CD4-positive, CD25-positive, alpha-beta regulatory T cell (primary cell): ENCODE results near the gene MYL12A. TPM values are rescaled to one million over a fixed set of nuclear protein-coding genes. Genes with fewer than 3 reads are reported as not detected.

Source experiments
- ATAC-seq, 2 donors: fragments of 150-1000 bp; cut with Tn5 transposase; one replicate each; pipeline ENCODE4 v1.10.0; 2021; ENCODE audit warnings: low read depth in 2 of 2, moderate number of reproducible peaks in 2 of 2, moderate library complexity in 1 of 2
- DNase-seq, 3 donors: peaks; one replicate each; pipeline versions ENCODE4 v3.0.0 to v3.0.0-alpha.2; 2012 to 2022; ENCODE audit warnings: mixed read lengths in 1 of 3
- H3K27ac ChIP-seq: one replicate; pipeline ENCODE4 v1.7.0; 2013; ENCODE audit warnings: mild to moderate bottlenecking, low read length; ENCODE audit not compliant: insufficient read depth, poor library complexity, severe bottlenecking
- H3K27me3 ChIP-seq: one replicate; pipeline ENCODE4 v1.7.0; 2013; ENCODE audit warnings: low read length; ENCODE audit not compliant: control insufficient read depth, insufficient read depth
- H3K36me3 ChIP-seq: one replicate; pipeline ENCODE4 v1.7.0; 2013; ENCODE audit warnings: mild to moderate bottlenecking, low read length, moderate library complexity; ENCODE audit not compliant: control insufficient read depth, insufficient read depth
- H3K4me1 ChIP-seq: 2 replicates; pipeline ENCODE4 v1.7.0; 2013; ENCODE audit warnings: mild to moderate bottlenecking, low read length; ENCODE audit not compliant: insufficient read depth, control insufficient read depth, poor library complexity, severe bottlenecking
- H3K4me3 ChIP-seq: one replicate; pipeline ENCODE4 v1.7.0; 2013; ENCODE audit warnings: low read depth, mild to moderate bottlenecking, low read length, moderate library complexity
- H3K9me3 ChIP-seq, 2 experiments: 1 replicate in 1 of 2; 2 replicates in 1 of 2; pipeline ENCODE4 v1.7.0; 2013; ENCODE audit warnings: low read length in 2 of 2, mild to moderate bottlenecking in 1 of 2, moderate library complexity in 1 of 2; ENCODE audit not compliant: control insufficient read depth in 2 of 2
- H3K27ac Mint-ChIP-seq, 3 donors: one replicate each; pipeline ENCODE4 v1.8.0; 2020 to 2022; ENCODE audit warnings: mild to moderate bottlenecking in 3 of 3, mixed read lengths in 3 of 3, moderate library complexity in 2 of 3
- H3K27me3 Mint-ChIP-seq: one replicate; pipeline ENCODE4 v1.8.0; 2022; ENCODE audit warnings: mild to moderate bottlenecking, mixed read lengths
- H3K36me3 Mint-ChIP-seq: one replicate; pipeline ENCODE4 v1.8.0; 2020; ENCODE audit warnings: mixed read lengths
- H3K4me1 Mint-ChIP-seq, 4 donors: one replicate each; pipeline ENCODE4 v1.8.0; 2020 to 2022; ENCODE audit warnings: mixed read lengths in 4 of 4, mild to moderate bottlenecking in 1 of 4
- H3K4me3 Mint-ChIP-seq, 4 donors: one replicate each; pipeline ENCODE4 v1.8.0; 2020 to 2022; ENCODE audit warnings: mild to moderate bottlenecking in 4 of 4, mixed read lengths in 4 of 4, moderate library complexity in 3 of 4
- H3K9me3 Mint-ChIP-seq, 7 donors: one replicate each; pipeline ENCODE4 v1.8.0; 2020 to 2022; ENCODE audit warnings: mixed read lengths in 7 of 7, mild to moderate bottlenecking in 3 of 7, moderate library complexity in 2 of 7
- polyA plus RNA-seq, 4 donors: library from polyadenylated mRNA; unstranded; fragments of 300-500 nt; fragmentation: Illumina TruSeq; gene quantifications; one replicate each; pipeline ENCODE4 v1.2.3, GENCODE V29; 2021
- total RNA-seq: library from RNA; stranded (reverse); gene quantifications from one replicate; pipeline ENCODE4 v1.2.3, GENCODE V29; 2022

The MYL12A gene
- total and polyA plus RNA-seq, 5 donors from 2014 or later: 382 to 2,381 (median 2,345) TPM

DNA sequence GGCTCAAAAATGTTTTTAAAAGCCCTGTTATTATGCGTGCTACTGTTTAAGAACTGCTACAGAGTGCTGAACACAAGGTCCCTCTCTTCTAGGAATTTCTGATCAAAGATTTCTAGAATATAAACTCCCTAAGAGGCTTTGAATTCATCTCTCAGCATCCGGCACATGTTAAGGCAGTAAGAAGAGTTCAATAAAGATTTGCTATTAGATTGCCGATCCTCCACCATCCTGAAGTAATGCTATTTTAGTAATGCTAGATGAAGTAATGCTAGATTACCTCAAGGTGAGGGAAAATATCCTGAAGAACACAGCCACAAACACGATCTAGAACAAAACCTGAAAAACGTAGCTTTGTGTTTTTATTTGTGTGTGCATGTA is 13.4 kb downstream of the MYL12A start:
- DNase-seq (peak in 1 of 3 donors; percentile 68), ATAC-seq (peak in 1 of 2 donors; percentile 1)
- Mint-ChIP-seq H3K9me3 (no peaks in the 10 kb centered on the region), H3K36me3 (peaks cover 20% of the 10 kb centered on the region), H3K27ac (peak overlapping the region; percentile 97 to 99 (median 98)), H3K4me3 (peak overlapping the region; percentile 97 to 100 (median 98)), H3K4me1 (peaks cover 39 to 82% (median 62%) of the 10 kb centered on the region in 4 donors), H3K27me3 (peaks cover 9% of the 10 kb centered on the region)
- peak overlapping the region; percentile 91 for H3K27ac ChIP-seq
- H3K9me3 ChIP-seq: no peaks in the 10 kb centered on the region
- peak overlapping the region; percentile 98 for H3K4me3 ChIP-seq
- H3K27me3 ChIP-seq: no peaks in the 10 kb centered on the region
- peaks cover 28% of the 10 kb centered on the region for H3K36me3 ChIP-seq
- peaks cover 60% of the 10 kb centered on the region for H3K4me1 ChIP-seq

DNA sequence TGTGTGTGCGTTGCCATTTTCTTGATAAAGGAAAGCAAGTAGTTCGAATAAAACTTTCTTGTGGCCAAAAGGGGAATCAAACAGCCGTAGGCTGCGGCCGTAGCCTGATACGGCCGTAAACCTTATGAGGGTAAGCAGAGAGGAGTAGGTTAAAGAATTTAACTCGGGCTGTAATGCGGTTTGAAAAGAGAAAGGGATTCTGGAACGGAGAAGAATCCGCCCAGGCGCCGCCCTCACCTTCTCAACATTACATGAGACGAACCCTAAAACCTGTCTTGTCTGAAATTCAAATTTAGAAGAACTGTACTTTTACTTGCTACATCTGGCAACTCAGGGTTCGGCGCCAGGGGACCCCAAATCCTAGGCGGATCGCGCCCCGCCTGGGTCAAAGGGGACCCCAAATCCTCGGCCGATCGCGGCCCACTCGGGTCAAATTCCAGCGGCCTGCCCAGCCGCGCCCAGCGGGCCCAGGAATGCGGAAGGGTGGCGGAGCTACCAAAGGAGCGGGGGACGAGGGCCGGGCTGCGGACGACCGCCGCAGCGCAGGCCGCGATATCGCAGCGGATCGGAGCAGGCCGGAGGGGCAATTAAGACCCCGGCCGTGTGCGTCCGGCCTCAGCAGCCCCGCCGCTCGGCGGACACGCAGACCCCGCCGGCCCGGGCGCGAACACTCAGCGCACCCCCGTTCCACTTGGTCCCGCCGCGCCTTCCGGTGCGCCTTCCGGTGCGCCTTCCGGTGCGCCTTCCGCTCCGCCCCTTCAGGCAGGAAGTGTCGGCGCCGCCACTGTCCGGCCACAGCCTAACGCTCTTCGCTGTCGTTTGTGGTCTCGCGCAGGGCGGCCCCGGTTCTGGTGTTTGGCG is 14.0 kb downstream of the MYL12A start, which contains the start of gene MYL12B:
MYL12B (plus strand) TSS at position 761 of the 861 bp plus-strand sequence. CDS start 10,766 bp downstream, outside the sequence.
- H3K9me3 ChIP-seq: no peaks in the 10 kb centered on the region
- Mint-ChIP-seq H3K4me1 (peaks cover 40 to 84% (median 66%) of the 10 kb centered on the region in 4 donors), H3K4me3 (peak within 1 kb of the TSS; percentile 97 to 100 (median 98)), H3K36me3 (peaks cover 14% of the 10 kb centered on the region), H3K27ac (peak within 1 kb of the TSS; percentile 97 to 99 (median 98)), H3K9me3 (no peaks in the 10 kb centered on the region), H3K27me3 (peaks cover 9% of the 10 kb centered on the region)
- ATAC-seq (peak; percentile 79 to 81), DNase-seq (peak; percentile 78 to 91 (median 85))
- peak within 1 kb of the TSS; percentile 98 for H3K4me3 ChIP-seq
- peaks cover 61% of the 10 kb centered on the region for H3K4me1 ChIP-seq
- H3K27ac ChIP-seq: peak within 1 kb of the TSS; percentile 91
- H3K27me3 ChIP-seq: no peaks in the 10 kb centered on the region
- peaks cover 22% of the 10 kb centered on the region for H3K36me3 ChIP-seq

DNA sequence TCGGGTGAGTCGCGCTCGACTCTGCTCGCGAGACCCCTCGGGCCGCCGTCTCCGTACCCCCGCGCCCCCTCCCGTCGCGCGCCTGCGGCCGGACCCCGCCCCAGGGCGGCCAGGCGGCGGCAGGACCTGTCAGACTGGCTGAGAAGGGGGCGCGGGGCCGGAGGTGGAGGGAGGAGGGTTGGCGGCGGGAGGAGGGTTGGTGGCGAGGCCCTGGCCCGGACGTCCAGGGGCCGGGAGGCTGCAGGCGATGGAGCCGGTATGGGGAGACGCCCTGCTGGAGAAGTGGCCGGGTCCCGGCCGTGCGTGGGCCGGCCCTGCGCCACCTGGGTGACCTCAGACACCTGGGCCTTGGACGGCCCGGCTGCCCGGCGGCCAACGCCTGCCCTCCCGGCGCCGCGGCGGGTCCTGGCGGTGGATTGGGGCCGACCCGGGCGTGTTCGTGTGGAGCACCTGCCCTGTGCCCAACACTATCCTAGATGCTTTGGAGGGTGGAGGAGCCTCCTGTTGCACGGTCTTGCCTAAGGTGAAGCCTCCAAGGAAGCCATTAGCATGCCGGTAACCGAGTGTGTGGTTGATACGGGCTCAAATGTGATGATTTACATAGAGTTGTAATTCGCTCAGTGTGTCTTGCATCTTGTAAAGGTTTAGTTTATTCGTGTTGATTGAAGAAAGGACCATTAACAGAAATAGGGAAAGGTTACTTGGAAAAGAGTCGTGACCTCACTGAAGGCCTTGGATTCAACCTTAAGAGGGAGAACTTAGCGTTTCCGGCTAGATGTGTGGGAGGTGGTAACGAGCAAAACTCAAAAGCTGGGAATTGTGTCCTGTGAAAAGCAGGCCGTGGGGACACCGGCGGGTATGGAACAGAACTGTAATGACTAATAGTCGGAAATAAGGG is 14.9 kb downstream of the MYL12A start:
- DNase-seq: peak; percentile 22 to 56 (median 33)
- no peaks in the 10 kb centered on the region for H3K9me3 Mint-ChIP-seq
- Histone ChIP-seq H3K27me3 (no peaks in the 10 kb centered on the region), H3K4me3 (peak overlapping the region; percentile 95), H3K27ac (peak overlapping the region; percentile 91), H3K36me3 (peaks cover 13% of the 10 kb centered on the region), H3K4me1 (peaks cover 70% of the 10 kb centered on the region), H3K9me3 (no peaks in the 10 kb centered on the region)
- peaks cover 44 to 84% (median 68%) of the 10 kb centered on the region in 4 donors for H3K4me1 Mint-ChIP-seq
- peak; percentile 16 to 18 for ATAC-seq
- H3K4me3 Mint-ChIP-seq: peak overlapping the region; percentile 97 to 100 (median 98)
- peaks cover 5% of the 10 kb centered on the region for H3K36me3 Mint-ChIP-seq
- peaks cover 9% of the 10 kb centered on the region for H3K27me3 Mint-ChIP-seq
- peak overlapping the region; percentile 77 to 93 (median 93) for H3K27ac Mint-ChIP-seq

DNA sequence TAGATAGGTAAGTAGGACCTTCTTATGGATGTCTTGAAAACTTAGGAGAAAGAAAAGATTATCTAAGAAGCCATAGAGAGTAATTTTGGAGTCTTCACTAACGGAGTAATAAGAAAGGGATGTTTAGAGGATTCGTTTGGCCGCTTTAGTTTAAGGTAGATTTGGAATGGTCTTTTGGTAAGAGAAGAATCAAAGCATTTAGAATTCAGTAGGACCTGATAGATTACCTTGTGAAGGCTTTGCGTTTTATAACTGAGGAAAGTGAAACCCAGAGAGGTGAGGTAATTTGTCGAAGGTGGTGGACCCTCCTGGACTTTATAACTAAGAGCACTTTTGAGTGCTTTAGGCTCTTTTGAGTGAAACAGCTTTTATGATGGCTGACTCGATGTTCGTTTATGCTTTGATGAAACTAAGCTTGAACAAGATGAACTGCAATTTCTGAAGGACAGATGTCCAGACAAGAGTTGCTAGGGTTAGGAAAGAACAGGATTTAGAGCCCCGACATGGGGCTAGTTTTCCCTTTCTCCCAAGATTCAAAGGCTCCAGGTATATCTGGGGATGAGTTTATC is 15.6 kb downstream of the MYL12A start:
- Histone ChIP-seq H3K27ac (peak overlapping the region; percentile 91), H3K4me3 (peak overlapping the region; percentile 95), H3K4me1 (peaks cover 77% of the 10 kb centered on the region), H3K27me3 (no peaks in the 10 kb centered on the region), H3K36me3 (peaks cover 6% of the 10 kb centered on the region), H3K9me3 (no peaks in the 10 kb centered on the region)
- Mint-ChIP-seq H3K27me3 (peaks cover 9% of the 10 kb centered on the region), H3K27ac (peak overlapping the region; percentile 77 to 93 (median 93)), H3K36me3 (no peaks in the 10 kb centered on the region), H3K4me1 (peaks cover 42 to 81% (median 65%) of the 10 kb centered on the region in 4 donors), H3K4me3 (peak overlapping the region; percentile 88 to 97 (median 94)), H3K9me3 (no peaks in the 10 kb centered on the region)
- DNase-seq (no peak), ATAC-seq (no peak)

DNA sequence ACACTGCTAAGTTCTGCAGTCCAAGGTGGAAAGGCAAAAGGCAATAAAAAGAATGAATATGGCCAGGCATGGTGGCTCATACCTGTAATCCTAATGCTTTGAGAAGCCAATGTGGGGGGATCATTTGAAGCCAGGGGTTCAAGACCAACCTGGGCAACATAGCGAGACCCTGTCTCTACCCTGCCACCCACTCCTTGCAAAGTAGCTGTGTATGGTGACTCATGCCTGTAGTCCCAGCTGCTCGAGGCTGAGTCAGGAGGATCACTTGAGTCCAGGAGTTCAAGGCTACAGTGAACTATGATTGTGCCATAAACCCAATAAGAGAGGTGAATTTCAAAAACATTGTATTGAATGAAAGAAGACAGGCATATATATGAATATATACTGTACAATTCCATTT is 16.8 kb downstream of the MYL12A start:
- peaks cover 50 to 85% (median 70%) of the 10 kb centered on the region in 4 donors for H3K4me1 Mint-ChIP-seq
- Histone ChIP-seq H3K4me1 (peaks cover 81% of the 10 kb centered on the region), H3K27me3 (no peaks in the 10 kb centered on the region), H3K27ac (peak overlapping the region; percentile 91), H3K36me3 (no peaks in the 10 kb centered on the region), H3K4me3 (peak overlapping the region; percentile 95), H3K9me3 (no peaks in the 10 kb centered on the region)
- H3K9me3 Mint-ChIP-seq: no peaks in the 10 kb centered on the region
- peaks cover 3% of the 10 kb centered on the region for H3K36me3 Mint-ChIP-seq
- no peak for ATAC-seq
- H3K27me3 Mint-ChIP-seq: peaks cover 9% of the 10 kb centered on the region
- no peak for DNase-seq
- peak overlapping the region in 2 of 3 donors; percentile 20 to 81 for H3K27ac Mint-ChIP-seq
- H3K4me3 Mint-ChIP-seq: peak overlapping the region; percentile 88 to 97 (median 94)

DNA sequence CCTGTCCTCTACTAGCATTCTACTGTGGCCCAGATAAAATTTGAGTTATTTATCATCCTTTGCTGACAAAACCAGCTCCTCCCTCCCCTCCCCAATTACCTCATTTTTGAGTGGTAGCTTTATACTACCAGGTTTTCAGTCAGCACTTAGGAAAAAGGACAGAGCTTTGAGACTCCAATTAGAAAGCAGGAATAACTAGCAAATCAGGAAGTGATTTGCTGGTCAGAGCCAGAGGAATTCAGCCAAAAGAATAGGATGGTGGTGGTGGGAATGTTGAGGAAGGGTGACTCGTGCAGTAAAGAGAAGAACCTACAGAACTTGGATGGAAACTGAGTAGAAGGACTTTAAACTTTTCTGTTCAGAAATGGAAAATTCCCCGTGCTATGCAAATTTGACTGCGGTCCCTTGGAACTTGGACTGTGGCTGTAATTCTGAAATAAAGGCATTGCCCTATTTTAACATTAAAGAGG is 18.0 kb downstream of the MYL12A start:
- peaks cover 77% of the 10 kb centered on the region for H3K4me1 ChIP-seq
- H3K27ac ChIP-seq: no peak overlapping the region
- no peaks in the 10 kb centered on the region for H3K36me3 ChIP-seq
- H3K4me3 ChIP-seq: peak overlapping the region; percentile 95
- H3K4me3 Mint-ChIP-seq: peak overlapping the region; percentile 16 to 64 (median 48)
- ATAC-seq (no peak), DNase-seq (no peak)
- H3K27ac Mint-ChIP-seq: peak overlapping the region; percentile 10 to 82 (median 59)
- no peaks in the 10 kb centered on the region for H3K27me3 ChIP-seq
- peaks cover 5% of the 10 kb centered on the region for H3K36me3 Mint-ChIP-seq
- H3K4me1 Mint-ChIP-seq: peaks cover 60 to 86% (median 74%) of the 10 kb centered on the region in 4 donors
- no peaks in the 10 kb centered on the region for H3K9me3 ChIP-seq
- H3K9me3 Mint-ChIP-seq: no peaks in the 10 kb centered on the region
- H3K27me3 Mint-ChIP-seq: peaks cover 9% of the 10 kb centered on the region

DNA sequence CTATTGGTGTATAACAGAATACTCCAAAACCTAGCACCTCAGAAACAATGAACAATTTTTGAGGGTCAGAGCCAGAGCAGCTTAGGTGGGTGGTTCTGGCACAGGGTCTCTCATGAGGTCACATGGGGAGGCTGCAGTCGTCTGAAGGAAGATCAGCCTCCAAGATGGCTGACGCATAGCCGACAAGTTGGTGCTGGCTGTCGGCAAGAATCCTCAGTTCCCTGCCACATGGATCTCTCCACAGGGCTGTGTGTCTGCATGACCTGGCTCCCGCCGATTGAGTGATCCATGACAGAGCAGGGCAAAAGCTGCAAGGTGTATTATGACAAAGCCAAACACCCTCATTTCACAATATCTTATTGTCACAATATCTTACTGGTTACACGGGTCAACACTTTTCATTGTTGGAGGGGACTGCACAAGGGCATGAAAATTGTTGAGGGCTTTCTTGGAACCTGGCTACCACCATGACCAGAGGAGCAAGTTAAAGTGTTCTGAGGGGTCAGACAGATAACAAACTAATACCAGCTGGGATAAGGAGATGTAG is 18.5 kb downstream of the MYL12A start:
- H3K36me3 ChIP-seq: no peaks in the 10 kb centered on the region
- H3K27me3 ChIP-seq: no peaks in the 10 kb centered on the region
- H3K27ac ChIP-seq: no peak overlapping the region
- Mint-ChIP-seq H3K9me3 (no peaks in the 10 kb centered on the region), H3K27me3 (peaks cover 7% of the 10 kb centered on the region), H3K27ac (peak overlapping the region; percentile 59 to 82 (median 75)), H3K36me3 (peaks cover 5% of the 10 kb centered on the region), H3K4me3 (peak overlapping the region; percentile 40 to 81 (median 70)), H3K4me1 (peaks cover 60 to 85% (median 74%) of the 10 kb centered on the region in 4 donors)
- no peak for ATAC-seq
- peaks cover 76% of the 10 kb centered on the region for H3K4me1 ChIP-seq
- no peak for DNase-seq
- H3K9me3 ChIP-seq: no peaks in the 10 kb centered on the region
- H3K4me3 ChIP-seq: peak overlapping the region; percentile 95
